Hematopoietic multipotent progenitor cell treated with erythropoietin and hydrocortisone succinate and interleukin-3 and kit ligand, for 6 days (in vitro differentiated cells): ENCODE data around the gene PSMG2.

Experiments used
- DNase-seq: peaks from one replicate; pipeline ENCODE4 v3.0.0-alpha.2; 2015

The PSMG2 gene

DNA sequence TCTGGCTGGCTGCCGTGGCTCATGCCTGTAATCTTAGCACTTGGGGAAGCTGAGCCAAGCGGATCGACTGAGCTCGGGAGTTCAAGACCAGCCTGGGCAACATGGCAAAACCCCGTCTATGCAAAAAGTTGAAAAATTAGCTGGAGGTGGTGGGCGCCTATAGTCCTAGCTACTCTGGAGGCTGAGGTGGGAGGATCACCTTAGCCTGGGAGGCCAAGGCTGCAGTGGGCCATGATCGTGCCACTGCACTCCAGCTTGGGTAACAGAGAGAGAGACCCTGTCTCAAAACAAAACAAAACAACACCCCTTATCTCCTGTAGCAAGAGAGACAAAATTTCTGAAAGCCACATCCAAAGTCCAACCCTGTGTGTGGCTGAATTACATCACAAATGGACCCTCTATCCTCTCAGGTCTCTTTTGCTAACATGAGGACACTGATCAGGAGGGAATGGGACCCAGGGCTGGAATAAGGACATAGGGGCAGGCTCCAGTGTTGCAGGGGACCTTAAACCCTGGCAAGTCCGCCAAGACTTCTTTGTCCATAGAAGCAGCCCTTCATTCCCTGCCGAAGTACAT is 64.8 kb downstream of the PSMG2 start:
- no peak for DNase-seq

DNA sequence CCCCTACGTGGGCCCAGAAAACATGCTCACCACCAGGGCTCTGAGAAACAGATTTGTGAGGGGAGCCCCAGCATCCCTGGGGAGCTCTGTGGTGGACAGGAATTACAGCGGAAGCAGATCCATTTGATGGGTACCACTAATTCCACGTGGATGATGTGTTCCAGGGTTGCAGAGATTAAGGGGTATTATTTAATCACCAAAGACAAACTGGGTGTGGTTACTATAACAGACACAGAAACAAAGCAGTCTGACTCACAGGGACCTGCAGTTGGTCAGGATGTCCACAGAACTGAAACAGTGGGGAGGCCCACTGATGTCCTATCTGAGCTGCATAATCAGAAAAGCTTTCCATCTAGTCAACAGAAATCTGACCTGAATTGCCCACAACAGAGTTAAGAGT is 65.8 kb downstream of the PSMG2 start:
- no peak for DNase-seq

DNA sequence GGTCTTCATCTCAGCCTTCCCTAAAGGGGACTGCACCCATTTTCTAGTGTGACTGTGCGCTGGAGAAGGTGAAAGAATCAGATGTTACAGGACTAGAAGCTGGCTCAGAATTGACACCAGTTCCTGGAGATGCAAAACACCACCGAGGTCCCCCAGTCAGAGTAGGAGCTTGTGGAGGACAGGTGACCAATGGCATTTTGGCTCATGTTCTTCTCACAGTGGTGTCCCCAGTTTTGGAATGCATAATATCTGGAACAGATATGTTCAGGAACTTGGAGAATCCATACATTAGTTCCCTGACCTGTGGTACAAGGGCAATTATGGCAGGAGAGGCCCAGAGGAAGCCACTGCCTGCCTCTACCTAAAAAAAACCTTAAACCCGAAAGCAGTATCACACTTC is 66.3 kb downstream of the PSMG2 start:
- DNase-seq: no peak

DNA sequence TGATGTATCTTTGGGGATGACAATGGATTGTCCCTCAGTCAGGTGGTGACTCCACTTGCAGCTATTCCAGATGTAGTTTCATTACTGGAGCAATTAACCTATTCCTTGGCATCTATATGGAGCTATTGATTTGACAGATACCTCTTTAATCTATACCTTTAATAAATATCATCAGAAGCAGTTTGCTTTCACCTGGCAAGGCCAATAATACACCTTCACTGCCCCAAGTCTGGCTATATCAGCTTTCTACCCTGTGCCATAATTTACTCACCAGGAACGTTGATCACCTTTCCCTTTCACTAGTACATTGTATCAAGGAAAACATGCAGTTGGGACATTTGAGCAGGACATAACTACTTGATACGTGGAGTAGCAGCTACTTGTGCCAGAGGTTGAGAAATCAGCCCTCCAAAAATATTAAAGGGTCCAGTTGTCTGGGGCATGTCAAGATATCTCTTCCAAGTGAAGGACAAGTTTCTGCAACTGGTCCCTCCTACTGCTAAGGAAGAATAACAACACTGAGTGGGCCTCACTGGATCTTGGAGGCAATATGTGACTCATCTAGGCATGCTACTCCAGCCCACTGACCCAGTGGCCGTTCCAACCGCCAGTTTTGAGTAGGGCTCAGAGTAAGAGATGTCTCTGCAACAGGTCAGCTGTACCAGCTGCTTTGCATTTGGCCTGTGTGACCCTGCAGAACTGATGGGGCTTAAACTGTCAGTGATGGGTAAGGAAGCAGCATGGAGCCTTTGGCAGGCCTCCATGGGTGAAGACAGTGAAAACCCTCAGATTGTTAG is 67.0 kb downstream of the PSMG2 start:
- no peak for DNase-seq

DNA sequence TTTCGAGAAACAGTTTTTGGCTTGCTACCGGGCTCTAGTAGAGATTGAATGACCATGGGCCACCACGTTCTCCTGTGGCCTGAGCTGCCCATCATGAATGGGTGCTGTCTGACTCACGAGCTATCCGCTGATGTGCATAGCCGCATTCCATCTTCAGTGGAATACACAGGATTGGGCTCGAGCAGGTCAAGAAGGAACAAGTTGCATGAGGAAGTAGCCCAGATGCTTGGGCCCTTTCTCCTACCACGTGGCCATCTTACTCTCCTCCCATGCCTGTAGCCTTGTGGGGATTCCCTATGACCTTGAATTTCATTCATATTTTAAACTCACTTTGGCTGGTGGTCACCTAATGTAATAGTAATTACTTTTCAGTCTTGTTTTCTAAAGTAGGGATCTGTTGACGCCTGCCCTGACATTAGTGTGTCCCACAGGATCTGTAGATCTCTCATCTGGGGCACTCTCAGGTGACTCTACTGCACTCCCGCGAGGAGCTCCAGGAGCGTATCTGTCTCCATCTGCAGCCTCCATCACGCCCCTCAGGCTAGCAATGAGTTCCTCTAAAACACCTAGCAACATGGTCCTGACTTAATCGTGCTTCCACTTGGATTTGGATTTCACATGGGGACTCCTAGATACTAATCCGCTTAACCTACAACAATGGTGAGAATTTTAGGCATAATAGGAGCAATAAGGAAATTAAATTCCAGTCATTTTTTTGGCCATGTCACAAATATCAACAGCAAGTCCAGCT is 67.8 kb downstream of the PSMG2 start:
- no peak for DNase-seq

DNA sequence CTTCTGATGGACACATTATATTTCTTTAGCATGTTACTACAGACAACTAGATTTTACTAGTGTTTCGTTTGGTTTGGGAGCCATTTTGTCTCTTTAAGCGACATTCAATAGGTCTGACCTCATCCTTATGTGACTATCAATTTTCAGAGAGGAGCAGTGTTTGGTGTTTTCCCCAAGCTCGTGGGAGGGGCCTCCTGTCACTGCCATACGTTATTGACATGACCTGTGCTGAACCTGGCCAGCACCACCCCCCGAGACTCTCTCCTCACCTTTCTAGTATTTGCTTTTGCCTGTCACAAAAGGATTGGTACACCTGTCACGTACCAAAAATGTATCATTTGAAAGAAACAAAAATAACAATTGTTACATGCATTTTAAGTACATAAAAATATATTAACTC is 69.3 kb downstream of the PSMG2 start:
- DNase-seq: no peak

DNA sequence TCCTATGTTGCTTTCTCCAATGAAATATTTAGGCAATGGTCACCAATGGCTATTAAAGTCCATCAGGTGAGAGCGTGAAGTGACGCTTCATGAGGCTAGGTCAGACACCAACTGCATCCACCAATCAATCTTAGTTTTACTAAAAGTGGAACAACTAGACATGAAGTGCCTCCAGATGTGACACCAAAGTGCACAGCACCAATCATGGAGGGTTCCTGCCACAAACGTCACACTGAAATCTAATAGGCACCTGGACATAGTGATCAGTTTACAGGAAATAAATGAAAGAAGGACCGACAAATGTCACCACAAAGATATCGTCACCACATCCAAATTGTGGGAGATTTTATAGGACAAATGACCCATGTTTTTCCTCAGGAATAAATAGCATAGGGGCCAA is 70.5 kb downstream of the PSMG2 start:
- DNase-seq: no peak

DNA sequence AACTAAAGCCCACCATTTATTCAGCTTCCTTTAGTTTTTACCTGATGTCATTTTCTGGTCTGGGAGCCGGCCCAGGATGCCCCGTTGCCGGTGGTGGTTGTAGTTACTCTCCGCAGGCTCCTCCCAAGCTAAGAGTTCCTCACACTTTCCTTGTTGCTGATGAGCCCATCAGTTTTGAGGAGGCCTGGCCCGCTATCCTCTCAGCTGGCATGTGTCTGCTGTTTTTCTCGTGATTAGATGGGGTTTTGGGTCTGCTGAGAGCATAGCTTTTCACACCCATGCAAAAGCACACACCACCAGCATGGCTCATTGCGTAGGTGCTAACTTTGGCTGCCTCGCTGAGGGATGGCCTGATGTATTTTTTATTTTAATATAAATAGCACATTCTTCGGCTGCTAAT is 72.1 kb downstream of the PSMG2 start:
- no peak for DNase-seq
